ENCODE data around the gene ZGPAT. TPM values are rescaled to one million over a fixed set of nuclear protein-coding genes. Genes with fewer than 3 reads are reported as not detected.

The ZGPAT gene
- total and polyA plus RNA-seq, 7 donors = 18.5 to 44.9 (median 22.5) TPM

GRCh38 chr20:63746751-63747315 is 39.0 kb downstream of the ZGPAT start:
- peaks cover 0 to 7% (median 5%) of the 10 kb centered on the region in 4 donors for H3K4me1 ChIP-seq
- H3K9me3 ChIP-seq = no peaks in the 10 kb centered on the region
- peaks cover 11 to 19% (median 15%) of the 10 kb centered on the region in 4 donors for H3K36me3 ChIP-seq
- TF ChIP-seq POLR2A (IDR thresholded peaks at IDR 0.05) (no peak), POLR2AphosphoS5 (IDR thresholded peaks at IDR 0.05) (no peak), CTCF (IDR thresholded peaks at IDR 0.05) (no peak), EP300 (IDR thresholded peaks at IDR 0.05) (no peak)
- H3K4me3 ChIP-seq = no peak overlapping the region
- no peaks in the 10 kb centered on the region for H3K27me3 ChIP-seq
- intact Hi-C loops (cut with DNase I) = no loop called here
- 94 to 95% methylated on average over 47 of the region's 47 CpGs for WGBS, 2 donors
- DNase-seq = no peak
- H3K27ac ChIP-seq = no peak overlapping the region

GRCh38 chr20:63747622-63748069 is 39.8 kb downstream of the ZGPAT start:
- 70 to 76% methylated on average over 13 of the region's 13 CpGs for WGBS, 2 donors
- H3K4me3 ChIP-seq = no peak overlapping the region
- H3K36me3 ChIP-seq = peaks cover 6 to 12% (median 9%) of the 10 kb centered on the region in 4 donors
- intact Hi-C loops (cut with DNase I) = no loop called here
- TF ChIP-seq CTCF (IDR thresholded peaks at IDR 0.05) = no peak
- no peak for TF ChIP-seq POLR2AphosphoS5 (IDR thresholded peaks at IDR 0.05)
- no peak for TF ChIP-seq POLR2A (IDR thresholded peaks at IDR 0.05)
- no peak for TF ChIP-seq EP300 (IDR thresholded peaks at IDR 0.05)
- H3K27me3 ChIP-seq = no peaks in the 10 kb centered on the region
- H3K9me3 ChIP-seq = no peaks in the 10 kb centered on the region
- DNase-seq = no peak
- H3K4me1 ChIP-seq = no peaks in the 10 kb centered on the region
- no peak overlapping the region for H3K27ac ChIP-seq

- no peak for DNase-seq
- 75 to 84% methylated on average over 20 of the region's 20 CpGs for WGBS, 2 donors
Observed at GRCh38 chr20:63748070-63748933, 40.5 kb downstream of the ZGPAT start.

GRCh38 chr20:63748934-63749270 is 41.1 kb downstream of the ZGPAT start:
- Histone ChIP-seq H3K9me3 (no peaks in the 10 kb centered on the region), H3K4me1 (no peaks in the 10 kb centered on the region), H3K27ac (no peak overlapping the region), H3K27me3 (no peaks in the 10 kb centered on the region), H3K4me3 (no peak overlapping the region), H3K36me3 (no peaks in the 10 kb centered on the region)
- intact Hi-C loops (cut with DNase I) = no loop called here
- TF ChIP-seq POLR2AphosphoS5 (IDR thresholded peaks at IDR 0.05) (no peak), EP300 (IDR thresholded peaks at IDR 0.05) (no peak), CTCF (IDR thresholded peaks at IDR 0.05) (no peak), POLR2A (IDR thresholded peaks at IDR 0.05) (no peak)
- WGBS, 2 donors = 93 to 95% methylated on average over 11 of the region's 11 CpGs
- DNase-seq = no peak

More at GRCh38 chr20:63748070-63748933, 40.5 kb downstream of the ZGPAT start:
- peaks cover 0 to 6% (median 3%) of the 10 kb centered on the region in 4 donors for H3K36me3 ChIP-seq
- no peaks in the 10 kb centered on the region for H3K27me3 ChIP-seq
- H3K4me3 ChIP-seq = no peak overlapping the region
- H3K9me3 ChIP-seq = no peaks in the 10 kb centered on the region
- no peak for TF ChIP-seq EP300 (IDR thresholded peaks at IDR 0.05)
- no peak for TF ChIP-seq CTCF (IDR thresholded peaks at IDR 0.05)
- TF ChIP-seq POLR2AphosphoS5 (IDR thresholded peaks at IDR 0.05) = no peak
- no peaks in the 10 kb centered on the region for H3K4me1 ChIP-seq
- H3K27ac ChIP-seq = no peak overlapping the region
- intact Hi-C loops (cut with DNase I) = no loop called here
